ENCODE data around the gene FAF1.

DNA sequence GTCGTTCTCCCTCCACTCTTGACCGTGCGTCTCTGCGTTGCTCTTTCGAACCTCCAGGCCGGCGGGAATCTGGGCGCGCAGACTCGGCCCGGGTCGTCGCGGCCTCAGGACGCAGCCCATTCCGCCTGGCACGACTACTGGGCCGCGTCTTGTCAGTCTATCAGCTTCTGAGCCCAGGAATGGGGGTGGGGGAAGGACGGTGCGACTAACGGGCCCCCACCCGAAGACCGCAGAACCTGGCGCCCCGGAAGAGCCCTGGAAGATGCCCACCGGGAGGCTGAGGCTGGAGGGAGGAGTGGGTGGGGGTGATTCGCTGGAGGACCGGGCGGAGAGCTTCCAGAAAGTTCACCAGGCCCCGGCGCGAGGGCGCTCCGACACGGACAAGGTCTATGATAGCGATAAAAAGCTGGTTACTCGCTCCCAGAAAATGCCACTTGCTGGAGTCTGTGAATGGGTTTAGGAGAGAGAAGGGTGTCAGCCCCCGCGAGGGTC lies 535.1 kb downstream of the FAF1 start:
- no peak for TF ChIP-seq TEAD4 (IDR thresholded peaks at IDR 0.05)
- TF ChIP-seq, protein P1, sequence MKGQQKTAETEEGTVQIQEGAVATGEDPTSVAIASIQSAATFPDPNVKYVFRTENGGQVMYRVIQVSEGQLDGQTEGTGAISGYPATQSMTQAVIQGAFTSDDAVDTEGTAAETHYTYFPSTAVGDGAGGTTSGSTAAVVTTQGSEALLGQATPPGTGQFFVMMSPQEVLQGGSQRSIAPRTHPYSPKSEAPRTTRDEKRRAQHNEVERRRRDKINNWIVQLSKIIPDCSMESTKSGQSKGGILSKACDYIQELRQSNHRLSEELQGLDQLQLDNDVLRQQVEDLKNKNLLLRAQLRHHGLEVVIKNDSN (IDR thresholded peaks at IDR 0.05): no peak
- TF ChIP-seq REST (IDR thresholded peaks at IDR 0.05; ENCODE audit: low read depth): no peak
